ENCODE measurements around the gene CACNB2.
"Not testable (repeated sequence)": the region's sequence is repeated elsewhere in the genome, so short reads cannot be mapped to it uniquely, and the experiment has no call there.

Gene CACNB2

DNA sequence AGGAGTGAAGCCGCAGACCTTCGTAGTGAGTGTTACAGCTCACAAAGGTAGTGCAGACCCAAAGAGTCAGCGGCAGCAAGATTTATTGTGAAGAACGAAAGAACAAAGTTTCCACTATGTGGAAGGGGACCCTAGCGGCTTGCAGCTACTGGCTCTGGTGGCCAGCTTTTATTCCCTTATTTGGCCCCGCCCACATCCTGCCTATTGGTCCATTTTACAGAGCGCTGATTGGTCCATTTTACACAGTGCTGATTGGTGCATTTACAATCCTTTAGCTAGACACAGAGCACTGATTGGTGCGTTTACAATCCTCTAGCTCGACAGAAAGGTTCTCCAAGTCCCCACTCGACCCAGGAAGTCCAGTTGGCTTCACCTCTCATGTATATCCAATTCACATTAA lies 446.4 kb downstream of the CACNB2 start:
- DNase-seq = not testable (repeated sequence)

DNA sequence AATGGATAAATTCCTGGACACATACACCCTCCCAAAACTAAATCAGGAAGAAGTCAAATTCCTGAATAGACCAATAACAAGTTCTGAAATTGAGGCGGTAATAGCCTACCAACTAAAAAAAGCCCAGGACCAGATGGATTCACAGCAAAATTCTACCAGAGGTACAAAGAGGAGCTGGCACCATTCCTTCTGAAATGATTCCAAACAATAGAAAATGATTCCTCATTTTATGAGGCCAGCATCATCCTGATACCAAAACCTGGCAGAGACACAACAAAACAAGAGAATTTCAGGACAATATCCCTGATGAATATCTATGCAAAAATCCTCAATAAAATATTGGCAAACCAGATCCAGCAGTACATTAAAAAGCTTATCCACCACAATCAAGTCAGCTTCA lies 450.9 kb downstream of the CACNB2 start:
- DNase-seq = not testable (repeated sequence)

Data from NCI-H1048 (cell line).